GM18517 (cell line): ENCODE results near the gene UGT3A1.
"Not testable (repeated sequence)": the region's sequence is repeated elsewhere in the genome, so short reads cannot be mapped to it uniquely, and the experiment has no call there.

Experiments used
- ATAC-seq: cut with Tn5 transposase; IDR thresholded peaks from one replicate; pipeline ENCODE4 v1.9.1; 2021; ENCODE audit warnings: mild to moderate bottlenecking, moderate library complexity; ENCODE audit not compliant: unreplicated experiment

The UGT3A1 gene

GRCh38 chr5:35990941-35991611, at the start of gene UGT3A1:
TSS of gene UGT3A1 (minus strand) at chr5:35991390. CDS start at chr5:35991240, 150 bp downstream.
- ATAC-seq = no peak

- no peak for ATAC-seq
These were observed 44.5 kb upstream of the UGT3A1 start for GRCh38 chr5:36035696-36036095.

GRCh38 chr5:36034536-36035134, 43.4 kb upstream of the UGT3A1 start:
- ATAC-seq = not testable (repeated sequence)

- ATAC-seq = no peak
These were observed 42.3 kb upstream of the UGT3A1 start for GRCh38 chr5:36033486-36033885.

GRCh38 chr5:36033047-36033446, 41.9 kb upstream of the UGT3A1 start:
- ATAC-seq = no peak

- ATAC-seq = no peak
These were observed 40.0 kb upstream of the UGT3A1 start for GRCh38 chr5:36031223-36031622.

- ATAC-seq = no peak
These were observed 38.7 kb upstream of the UGT3A1 start for GRCh38 chr5:36029914-36030313.

GRCh38 chr5:36028816-36029465, 37.8 kb upstream of the UGT3A1 start:
- no peak for ATAC-seq

- ATAC-seq = no peak
These were observed 36.5 kb upstream of the UGT3A1 start for GRCh38 chr5:36027711-36028110.

GRCh38 chr5:36026706-36027465, 35.7 kb upstream of the UGT3A1 start:
- ATAC-seq = no peak

GRCh38 chr5:36022246-36022645, 31.1 kb upstream of the UGT3A1 start:
- ATAC-seq = not testable (repeated sequence)

GRCh38 chr5:36019584-36019983, 28.4 kb upstream of the UGT3A1 start:
- ATAC-seq = not testable (repeated sequence)

- ATAC-seq = no peak
These were observed 26.4 kb upstream of the UGT3A1 start for GRCh38 chr5:36017622-36018021.

- no peak for ATAC-seq
These were observed 25.8 kb upstream of the UGT3A1 start for GRCh38 chr5:36017004-36017403.

- no peak for ATAC-seq
These were observed 22.0 kb upstream of the UGT3A1 start for GRCh38 chr5:36013182-36013581.

GRCh38 chr5:36009698-36010097, 18.5 kb upstream of the UGT3A1 start:
- ATAC-seq = no peak

- ATAC-seq = no peak
These were observed 16.2 kb upstream of the UGT3A1 start for GRCh38 chr5:36007366-36007765.

GRCh38 chr5:36006163-36006562, 15.0 kb upstream of the UGT3A1 start:
- ATAC-seq = no peak

- no peak for ATAC-seq
These were observed 9.8 kb upstream of the UGT3A1 start for GRCh38 chr5:36001032-36001431.

- ATAC-seq = no peak
These were observed 8.4 kb upstream of the UGT3A1 start for GRCh38 chr5:35999547-35999946.

- ATAC-seq = no peak
These were observed 4.9 kb upstream of the UGT3A1 start for GRCh38 chr5:35996076-35996475.
